D341Med (cell line): ENCODE data around the gene GALNT9.
"Not testable (repeated sequence)": the region's sequence is repeated elsewhere in the genome, so short reads cannot be mapped to it uniquely, and the experiment has no call there.

ENCODE experiments used
- DNase-seq: peaks from one replicate; pipeline ENCODE4 v3.0.0; 2012; ENCODE audit warnings: low spot score

Gene GALNT9

DNA sequence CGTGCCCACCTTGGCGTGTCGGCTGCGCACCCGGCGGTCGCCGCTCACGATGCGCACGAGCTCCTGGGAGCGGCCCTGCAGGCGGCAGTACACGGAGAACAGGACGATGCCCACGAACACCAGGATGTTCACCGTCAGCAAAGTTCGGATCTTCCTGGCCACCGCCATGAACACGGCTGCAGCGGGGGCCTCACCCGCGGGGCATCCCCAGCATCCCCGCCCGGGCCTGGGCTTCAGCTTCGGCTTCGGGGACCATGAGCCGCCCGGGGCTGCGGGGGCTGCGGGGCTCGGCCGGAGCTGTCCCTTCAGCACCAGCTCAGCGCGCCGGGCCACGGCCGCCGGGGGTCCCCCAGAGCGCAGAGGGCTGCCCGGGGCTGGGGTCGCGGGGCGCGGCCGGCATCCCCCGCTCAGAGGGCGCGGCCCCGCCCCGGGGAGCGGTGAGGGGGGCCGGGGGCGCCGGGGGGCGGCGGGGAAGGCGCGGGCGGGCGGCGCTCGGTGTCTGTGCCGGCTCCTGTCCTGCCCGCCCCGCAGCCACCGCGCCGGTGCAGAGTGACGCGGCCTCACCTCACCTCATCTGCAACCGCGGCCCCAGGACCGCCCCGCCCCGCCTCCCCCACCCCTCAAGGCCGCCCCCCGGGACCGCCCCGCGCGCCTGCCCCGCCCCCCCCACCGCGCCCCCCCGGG lies at the start of gene GALNT9:
Gene GALNT9 (minus strand): TSS at position 554 of the 684 bp plus-strand sequence. CDS start 386 bp downstream, at position 168.
- no peak for DNase-seq

DNA sequence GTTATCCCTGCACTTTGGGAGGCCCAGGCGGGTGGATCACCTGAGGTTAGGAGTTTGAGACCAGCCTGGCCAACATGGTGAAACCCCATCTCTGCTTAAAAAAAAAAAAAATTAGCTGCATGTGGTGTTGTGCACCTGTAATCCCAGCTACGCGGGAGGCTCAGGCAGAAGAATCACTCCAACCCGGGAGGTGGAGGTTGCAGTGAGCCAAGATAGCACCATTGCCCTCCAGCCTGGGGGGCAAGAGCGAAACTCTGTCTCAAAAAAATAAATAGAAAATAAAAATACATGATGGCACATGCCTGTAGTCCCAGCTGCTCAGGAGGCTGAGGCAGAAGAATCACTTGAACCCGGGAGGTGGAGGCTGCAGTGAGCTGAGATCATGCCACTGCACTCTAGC lies 49.7 kb upstream of the GALNT9 start:
- not testable (repeated sequence) for DNase-seq

DNA sequence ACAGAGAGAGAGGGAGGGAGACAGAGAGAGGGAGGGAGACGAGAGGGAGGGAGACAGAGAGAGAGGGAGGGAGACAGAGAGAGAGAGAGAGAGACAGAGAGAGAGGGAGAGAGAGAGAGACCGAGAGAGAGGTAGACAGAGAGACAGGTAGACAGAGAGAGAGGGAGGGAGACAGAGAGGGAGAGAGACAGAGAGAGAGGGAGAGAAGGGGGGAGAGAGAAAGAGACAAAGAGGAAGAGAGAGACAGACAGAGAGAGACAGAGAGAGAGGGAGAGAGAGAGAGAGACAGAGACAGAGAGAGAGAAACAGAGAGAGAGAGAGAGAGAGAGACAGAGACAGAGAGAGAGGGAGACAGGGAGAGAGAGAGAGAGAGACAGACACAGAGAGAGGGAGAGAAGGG lies 47.8 kb upstream of the GALNT9 start:
- DNase-seq: no peak

GRCh38 chr12:132376464-132376830 lies 47.1 kb upstream of the GALNT9 start:
- no peak for DNase-seq

DNA sequence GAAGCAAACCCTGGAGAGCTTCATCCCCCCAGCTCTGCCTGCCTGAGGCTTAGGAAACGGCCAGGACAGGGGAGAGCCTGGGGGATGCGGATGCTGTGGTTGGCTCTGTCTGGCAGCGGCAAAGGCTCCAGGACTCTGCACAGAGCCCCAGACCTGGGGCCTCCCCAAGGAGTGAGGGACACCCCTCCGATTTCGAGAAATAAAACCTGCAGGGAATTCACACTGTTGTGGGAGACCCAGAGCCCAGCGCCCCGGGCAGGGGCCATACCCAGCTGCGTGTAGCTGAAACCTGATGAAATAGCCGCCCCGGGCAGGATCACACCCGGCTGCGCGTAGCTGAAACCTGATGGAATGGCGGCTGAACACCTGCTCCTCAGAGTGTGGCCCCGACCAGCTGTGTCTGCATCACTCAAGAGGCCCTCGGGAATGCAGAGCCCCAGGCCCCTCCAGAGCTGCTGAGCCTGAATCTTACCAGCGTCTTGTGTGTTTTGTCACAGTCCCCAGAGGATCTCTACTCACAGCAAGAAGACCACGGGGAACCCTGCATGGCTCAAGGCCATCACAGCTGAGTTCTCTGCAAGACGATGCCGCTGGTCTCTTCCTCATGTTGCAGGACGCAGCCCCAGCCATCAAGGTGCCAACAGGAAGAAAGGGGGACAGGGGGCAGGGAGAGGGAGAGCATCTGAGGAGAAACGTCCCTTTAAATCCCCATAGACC lies 46.5 kb upstream of the GALNT9 start:
- no peak for DNase-seq

DNA sequence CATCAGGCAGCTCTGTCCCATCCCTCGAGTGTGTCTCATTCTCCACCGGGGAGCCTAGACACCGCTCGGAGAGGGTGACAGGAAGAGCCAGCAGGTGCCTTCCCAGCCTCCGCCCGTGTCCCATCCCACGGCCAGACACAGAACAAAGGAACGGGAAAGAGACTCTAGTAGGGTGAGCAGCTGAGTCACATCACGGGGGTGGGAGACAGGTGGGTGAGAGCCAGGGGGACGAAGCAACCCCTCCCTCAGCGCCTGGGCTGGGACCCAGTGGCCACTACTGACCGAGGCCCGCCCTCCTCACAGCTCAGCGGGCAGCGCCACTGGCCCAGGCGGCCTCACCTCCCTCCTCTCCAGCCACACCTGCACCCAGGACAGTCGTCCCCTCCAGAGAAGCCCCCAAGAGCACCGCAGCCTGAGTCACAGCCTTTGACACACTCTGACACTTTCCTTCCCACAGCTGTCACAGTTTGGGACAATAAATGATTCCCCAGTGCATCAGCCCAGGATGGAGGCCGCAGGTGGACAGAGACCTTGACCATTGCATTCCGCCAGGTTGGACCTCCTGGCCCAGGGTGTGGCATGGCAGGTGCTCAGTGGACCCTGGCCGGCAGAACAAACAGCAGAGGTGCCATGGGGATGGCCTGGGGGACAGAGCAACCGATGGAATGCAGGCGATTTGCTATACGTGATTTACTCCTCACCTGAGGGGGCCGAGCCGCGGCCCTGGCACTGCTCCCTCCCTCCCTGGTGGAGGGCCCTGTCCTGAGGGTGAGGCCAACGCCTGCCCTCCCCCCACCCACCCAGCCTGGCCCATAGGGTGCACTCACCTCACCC lies 45.4 kb upstream of the GALNT9 start:
- no peak for DNase-seq

DNA sequence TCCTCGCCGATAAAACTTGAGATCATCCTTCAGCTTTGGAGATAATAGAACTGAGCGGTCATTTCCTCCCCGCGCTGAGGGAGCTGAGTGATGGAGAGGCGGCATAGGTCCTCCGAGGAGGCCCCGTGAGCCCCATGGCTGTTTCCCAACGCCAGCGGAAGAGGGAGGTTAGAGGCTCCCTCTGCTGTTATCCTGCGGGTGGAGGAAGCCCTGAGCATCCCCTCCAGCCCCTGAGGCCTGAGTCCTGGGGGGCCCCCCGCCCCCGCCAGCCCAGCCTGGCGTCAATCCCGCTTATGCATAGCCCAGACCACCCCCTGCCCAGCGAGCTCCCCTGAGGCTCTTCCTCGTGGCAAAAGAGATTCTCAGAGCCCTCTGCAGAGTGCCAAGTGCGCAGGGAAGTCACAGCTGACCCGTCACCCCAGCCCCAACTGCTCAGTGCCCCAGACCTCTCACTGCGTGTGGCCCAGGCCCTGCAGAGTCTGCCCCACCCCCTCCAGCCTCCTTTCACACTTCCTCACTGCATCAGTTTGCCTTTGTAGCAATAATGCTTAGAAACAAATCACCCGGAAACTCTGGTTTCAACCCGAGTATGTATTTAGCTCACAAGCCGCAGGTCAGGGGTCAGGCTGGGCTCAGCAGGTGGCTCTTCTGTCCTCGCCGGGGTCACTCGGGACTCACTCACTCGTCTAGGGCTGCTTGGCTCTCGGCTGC lies 44.7 kb upstream of the GALNT9 start:
- no peak for DNase-seq

GRCh38 chr12:132367852-132368251 lies 38.5 kb upstream of the GALNT9 start:
- DNase-seq: no peak

GRCh38 chr12:132367071-132367851 lies 37.9 kb upstream of the GALNT9 start:
- DNase-seq: no peak

GRCh38 chr12:132366341-132366861 lies 37.0 kb upstream of the GALNT9 start:
- DNase-seq: no peak

DNA sequence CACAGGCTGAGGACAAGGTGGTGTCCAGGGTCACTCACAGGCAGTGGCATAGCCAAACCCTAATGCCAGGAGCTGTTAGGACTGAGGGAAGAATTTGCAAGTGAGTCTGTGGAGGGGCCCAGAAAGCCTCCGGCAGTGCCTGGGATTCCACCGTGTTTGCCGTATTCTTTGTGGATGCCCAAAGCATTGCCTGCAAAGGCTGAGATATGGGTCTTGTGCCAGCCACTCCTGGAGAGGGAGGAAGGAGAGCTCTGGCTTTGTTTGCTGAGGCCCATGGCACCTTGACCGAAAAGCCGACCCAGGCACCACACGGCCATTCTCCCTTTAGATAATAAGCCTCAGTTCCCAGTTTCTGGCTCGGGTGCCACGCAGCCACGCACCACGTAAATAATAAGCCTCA lies 35.8 kb upstream of the GALNT9 start:
- DNase-seq: no peak

DNA sequence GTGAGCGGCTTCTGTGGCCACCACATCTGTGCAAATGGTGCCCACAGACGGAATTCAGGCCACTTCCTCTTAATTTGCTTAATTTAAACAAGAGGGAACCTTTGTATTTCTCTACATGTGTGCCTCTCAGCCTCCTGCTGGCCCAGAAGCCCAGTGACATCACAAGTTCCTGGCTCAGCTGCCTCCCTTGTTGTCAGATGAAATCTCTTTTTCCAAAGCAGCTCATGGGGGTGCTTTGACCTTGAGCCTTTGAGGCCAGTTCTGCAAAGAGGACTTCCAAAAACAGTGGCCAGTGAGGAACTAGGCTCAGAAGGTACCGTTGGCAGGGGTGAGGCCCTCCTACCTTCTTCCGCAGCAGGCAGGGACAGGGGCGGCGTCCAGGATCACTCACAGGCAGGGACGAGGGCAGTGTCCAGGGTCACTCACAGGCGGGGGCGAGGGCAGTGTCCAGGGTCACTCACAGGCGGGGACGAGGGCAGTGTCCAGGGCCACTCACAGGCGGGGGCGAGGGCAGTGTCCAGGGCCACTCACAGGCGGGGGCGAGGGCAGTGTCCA lies 35.0 kb upstream of the GALNT9 start:
- no peak for DNase-seq

DNA sequence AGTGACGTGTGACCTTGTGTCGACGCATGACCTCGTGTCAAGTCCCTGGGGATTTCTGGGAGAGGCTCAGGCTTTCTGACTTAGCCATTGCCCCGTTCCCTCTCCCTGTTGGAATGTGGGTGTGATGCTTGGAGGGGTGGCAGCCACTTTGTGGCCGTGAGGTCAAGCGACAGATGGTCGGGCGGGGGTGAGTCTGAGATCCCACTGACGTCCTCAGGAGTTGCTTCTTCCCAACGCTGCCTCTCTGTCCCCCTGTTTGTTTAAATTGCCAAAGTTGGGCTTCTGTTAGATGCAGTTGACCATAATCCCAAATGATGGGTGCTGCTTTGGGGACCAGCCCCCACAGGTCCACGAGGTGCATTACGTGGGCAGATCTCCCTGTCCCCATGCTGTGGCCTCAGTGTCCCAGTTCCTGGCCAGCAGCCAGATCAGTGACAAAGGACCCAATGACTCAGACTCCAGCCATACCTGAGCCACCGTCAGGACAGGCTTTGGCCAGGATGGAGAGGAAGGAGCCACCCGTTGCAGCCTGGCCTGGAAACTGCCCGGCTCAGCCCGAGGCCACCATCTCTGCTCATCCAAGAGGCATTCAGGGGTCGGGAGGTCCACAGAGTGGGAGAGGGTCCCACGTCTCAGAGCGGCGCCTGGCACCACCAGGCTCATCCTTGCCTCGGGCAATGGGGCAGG lies 34.4 kb upstream of the GALNT9 start:
- DNase-seq: no peak

- DNase-seq: no peak
These were observed 33.7 kb upstream of the GALNT9 start for GRCh38 chr12:132362996-132363660.

- no peak for DNase-seq
These were observed 31.8 kb upstream of the GALNT9 start for GRCh38 chr12:132360906-132361777.

GRCh38 chr12:132360410-132360809 lies 31.0 kb upstream of the GALNT9 start:
- no peak for DNase-seq

DNA sequence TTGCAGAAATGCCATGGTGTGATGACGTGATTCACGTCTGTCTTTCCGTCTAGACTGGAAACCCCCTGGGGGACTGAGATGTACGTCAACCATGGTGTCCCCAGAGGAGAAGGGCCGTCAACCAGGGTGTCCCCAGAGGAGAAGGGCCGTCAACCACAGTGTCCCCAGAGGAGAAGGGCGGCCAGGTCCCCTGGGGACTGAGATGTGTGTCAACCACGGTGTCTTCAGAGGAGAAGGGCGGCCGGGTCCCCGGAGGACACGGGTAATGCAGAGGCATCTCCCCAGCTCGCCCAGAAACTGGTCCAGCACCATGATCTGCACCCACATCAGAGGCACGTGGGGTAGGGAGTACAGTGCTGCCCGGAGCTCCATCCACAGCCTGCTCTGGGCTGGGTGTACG lies 30.6 kb upstream of the GALNT9 start:
- DNase-seq: no peak

GRCh38 chr12:132359551-132359950 lies 30.2 kb upstream of the GALNT9 start:
- DNase-seq: no peak
